HG03571 (cell line): ENCODE data around the gene MYRIP.

ENCODE experiments used
- ATAC-seq: cut with Tn5 transposase; IDR thresholded peaks from one replicate; pipeline ENCODE4 v1.9.1; 2021; ENCODE audit not compliant: unreplicated experiment

MYRIP gene

DNA sequence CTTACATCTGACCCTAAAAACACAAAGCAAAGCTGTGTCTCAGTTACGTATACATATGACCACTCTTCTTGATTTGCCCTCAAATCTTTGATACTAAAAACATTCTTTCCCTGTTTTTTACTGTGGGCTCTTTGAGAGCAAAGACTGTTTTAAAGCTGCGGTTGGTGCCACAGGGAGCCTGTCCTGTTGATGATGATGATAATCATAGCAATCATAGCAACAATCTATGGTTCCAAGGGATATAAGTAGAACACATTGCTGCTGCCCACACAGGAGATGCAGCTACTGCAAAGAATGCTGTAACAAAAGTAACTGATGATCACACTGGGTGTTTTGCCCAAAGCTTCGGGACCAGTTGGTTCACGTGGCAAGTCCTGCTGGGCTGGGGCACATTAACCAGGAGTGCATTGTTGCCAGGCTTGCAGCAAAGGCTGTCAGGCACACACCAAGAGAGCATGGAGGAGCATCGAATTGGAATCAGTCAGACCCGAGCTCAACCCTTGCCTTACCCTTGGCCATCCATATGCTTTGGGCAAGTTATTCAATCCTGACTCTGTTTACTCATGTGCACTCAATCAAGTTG lies 368.7 kb downstream of the MYRIP start:
- ATAC-seq, result no peak

DNA sequence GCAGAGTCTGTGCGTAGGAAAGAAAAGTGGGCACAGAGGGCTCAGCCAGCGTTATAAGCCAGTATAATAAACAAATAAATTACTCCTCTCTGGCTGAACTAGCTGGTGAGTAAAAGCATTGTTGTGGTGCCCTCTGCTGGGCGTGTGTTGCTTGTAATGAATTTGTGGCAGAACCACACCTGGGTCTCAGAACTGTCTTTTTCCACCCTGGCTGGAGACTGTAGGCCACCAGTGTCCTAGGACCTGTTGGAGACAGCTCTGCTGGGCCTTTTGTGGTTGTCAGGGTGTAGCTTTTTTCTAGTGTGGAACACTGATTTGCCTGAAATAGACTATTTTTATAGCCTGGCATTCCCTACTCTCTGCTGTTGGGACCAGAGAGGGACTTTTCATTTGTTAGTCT lies 369.6 kb downstream of the MYRIP start:
- ATAC-seq, result peak; percentile 57

DNA sequence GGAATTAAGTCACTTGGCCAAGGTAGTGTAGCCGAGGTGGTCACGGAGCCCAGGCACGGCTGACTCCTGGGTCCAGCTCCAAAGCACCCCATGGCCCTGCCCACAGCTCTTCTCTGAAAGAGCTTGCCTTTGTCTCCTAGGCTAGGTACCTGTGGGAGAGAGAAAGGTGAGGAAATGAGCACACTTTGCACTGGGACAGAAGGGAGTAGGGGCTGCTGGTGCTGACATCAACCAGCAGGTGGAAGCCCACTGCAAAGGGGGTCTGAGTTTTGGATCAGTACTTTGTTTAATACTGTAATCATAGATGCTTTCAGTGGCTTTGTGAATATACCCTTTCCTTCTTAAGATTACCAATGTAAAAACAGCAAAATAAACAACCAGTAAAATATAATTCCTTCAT lies 371.8 kb downstream of the MYRIP start:
- no peak for ATAC-seq

DNA sequence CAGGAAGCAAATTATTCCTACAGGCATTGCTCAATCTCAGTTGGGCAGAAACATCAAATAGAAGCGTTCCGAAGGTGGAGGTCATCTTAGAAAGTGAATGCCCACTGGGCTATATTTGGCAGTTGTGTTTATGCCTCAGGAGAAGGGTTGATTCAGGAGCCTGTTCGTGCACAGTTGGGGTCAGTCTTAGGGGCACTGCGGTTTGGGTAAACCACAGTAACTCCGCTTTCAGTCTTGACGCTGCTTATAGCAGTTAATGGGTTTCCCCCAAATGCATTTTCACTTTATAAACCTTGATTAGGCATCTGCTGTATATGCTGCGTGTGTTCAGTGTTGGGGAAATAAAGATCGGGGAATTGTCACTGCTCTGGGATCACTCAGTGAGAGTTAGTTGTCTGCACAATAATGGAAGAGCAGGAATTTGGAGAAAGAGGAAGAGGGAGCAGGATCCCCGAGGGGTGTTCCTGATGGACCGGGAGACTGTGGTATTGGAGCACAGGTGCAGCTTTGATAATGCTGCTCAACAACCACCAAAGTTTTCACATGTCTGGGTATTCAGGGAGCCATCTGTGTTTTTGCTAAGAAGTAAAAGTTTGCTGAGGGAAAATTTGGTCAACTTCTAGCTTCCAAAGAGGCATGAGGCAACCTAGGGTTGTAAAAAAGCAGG lies 375.8 kb downstream of the MYRIP start:
- peak; percentile 45 for ATAC-seq

DNA sequence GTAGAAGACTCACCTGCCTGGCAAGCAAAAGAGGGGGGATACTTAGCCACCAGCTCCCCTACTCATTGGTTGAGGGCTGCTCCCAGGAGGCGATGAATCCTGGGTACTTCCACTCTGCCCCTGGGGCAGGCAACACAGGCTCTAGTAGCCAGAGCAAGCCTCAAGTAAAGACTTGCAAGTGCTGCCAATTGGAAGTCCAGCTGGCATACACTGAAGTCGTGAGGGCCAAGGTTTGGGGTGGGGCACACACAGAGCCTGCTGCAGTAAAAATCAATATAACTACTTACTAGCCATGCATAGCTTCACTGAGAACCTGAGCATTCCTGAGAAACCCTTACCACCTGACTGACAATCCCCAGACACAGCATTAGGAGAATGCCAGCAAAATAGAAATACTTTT lies 377.1 kb downstream of the MYRIP start:
- no peak for ATAC-seq

- ATAC-seq, result peak; percentile 67
Observed at GRCh38 chr3:40187945-40188344, 378.5 kb downstream of the MYRIP start.

GRCh38 chr3:40189118-40189517 lies 379.7 kb downstream of the MYRIP start:
- ATAC-seq, result no peak

GRCh38 chr3:40190056-40190455 lies 380.6 kb downstream of the MYRIP start:
- ATAC-seq, result no peak

DNA sequence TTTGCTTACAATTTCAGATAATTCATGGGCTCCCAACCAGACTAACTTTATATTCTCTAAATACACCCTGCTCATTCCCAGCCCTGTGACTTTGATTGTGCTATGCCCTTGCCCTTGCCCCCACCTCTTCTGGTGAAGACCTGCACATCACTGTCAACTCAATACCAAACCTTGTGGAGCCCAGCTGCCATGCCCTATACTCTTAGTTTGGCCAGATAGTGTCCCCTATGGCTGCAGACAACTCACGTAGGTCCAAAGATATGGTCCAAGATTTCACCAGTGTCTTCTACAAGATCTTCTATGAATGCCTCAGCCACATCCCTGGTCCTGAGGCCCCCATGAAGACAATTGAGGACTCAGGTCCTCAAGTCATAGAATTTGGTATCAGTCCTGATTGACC lies 381.8 kb downstream of the MYRIP start:
- ATAC-seq, result no peak

DNA sequence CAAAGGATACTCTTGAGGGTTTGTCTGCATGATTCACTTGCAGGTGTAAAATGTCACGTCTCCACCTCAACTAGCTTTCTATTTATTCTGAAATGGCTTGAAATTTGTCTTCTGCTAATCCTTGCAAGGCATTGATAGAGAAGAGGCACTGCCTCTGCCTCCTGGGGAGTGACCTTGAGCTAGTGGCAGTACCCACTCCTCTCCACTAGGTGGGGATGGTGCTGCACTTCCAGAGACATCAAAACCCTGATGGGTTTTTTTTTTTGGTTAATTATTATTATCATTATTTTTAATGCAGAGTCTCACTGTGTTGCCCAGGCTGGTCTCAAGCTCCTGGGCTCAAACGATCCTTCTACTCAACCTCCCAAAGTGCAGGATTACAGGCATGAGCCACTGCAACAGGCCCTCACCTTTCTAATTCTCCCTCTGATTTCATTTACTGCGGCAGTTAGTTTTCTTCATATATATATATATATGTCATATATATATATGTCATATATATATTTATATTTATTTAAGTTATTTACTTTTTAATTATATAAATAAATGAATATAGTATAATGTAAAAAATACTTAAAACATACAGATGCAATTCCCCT lies 382.5 kb downstream of the MYRIP start:
- peak; percentile 67 for ATAC-seq

- no peak for ATAC-seq
Observed at GRCh38 chr3:40192628-40193027, 383.2 kb downstream of the MYRIP start.

DNA sequence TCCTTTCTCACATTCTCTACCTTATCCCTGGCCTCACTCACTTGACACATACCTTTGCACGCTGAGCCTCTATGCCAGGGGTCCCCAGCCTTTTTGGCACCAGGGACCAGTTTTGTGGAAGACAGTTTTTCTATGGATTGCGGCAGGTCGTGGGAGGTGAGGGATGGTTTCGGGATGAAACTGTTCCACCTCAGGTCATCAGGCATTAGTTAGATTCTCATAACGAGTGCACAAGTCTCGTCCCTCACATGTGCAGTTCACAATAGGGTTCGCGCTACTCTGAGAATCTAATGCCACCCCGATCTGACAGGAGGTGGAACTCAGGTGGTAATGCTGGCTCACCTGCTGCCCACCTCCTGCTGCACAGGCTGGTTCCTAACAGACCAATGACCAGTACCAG lies 387.6 kb downstream of the MYRIP start:
- ATAC-seq, result no peak

- no peak for ATAC-seq
Observed at GRCh38 chr3:40200692-40201316, 391.4 kb downstream of the MYRIP start.

- ATAC-seq, result no peak
Observed at GRCh38 chr3:40201770-40202169, 392.4 kb downstream of the MYRIP start.

- no peak for ATAC-seq
Observed at GRCh38 chr3:40206522-40206921, 397.1 kb downstream of the MYRIP start.

GRCh38 chr3:40207796-40208195 lies 398.4 kb downstream of the MYRIP start:
- no peak for ATAC-seq

DNA sequence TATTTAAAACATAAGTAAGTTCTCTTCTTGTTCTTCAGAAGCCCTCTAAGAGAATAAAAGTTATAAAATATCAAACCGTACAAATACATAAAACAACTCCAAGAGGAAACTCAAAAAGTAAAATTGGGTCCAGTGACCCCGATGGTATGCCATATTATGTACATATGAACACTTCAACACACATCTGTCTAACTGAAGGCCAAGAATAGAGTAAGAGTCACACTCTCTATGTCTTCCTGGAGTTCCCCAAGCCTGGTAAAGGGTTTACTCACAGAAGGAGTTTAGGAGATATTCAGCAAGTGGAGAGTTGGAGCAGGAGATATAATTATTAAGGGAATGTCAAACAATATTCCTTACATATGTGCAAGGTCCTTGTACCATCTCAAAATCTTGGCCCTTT lies 398.8 kb downstream of the MYRIP start:
- no peak for ATAC-seq

DNA sequence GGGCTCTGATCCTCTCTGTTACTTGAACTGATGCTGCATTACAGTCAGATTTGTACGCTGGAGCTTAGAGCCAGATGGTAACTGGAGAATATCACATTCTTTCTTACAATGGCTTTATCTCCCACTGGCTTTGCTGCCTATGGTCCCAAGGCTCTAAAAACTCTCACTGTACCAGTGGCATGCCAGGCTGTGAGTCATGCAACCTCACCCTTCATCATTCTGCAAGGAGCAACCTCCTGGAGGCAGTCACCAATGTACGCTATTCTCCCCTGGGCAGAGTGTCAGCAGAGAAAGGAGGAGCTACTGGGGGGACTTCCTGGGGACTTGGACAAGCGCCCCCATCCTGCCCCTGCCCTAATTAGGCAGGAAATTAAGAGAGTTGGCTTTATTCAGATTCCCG lies 402.2 kb downstream of the MYRIP start:
- ATAC-seq, result no peak

- no peak for ATAC-seq
Observed at GRCh38 chr3:40213556-40213955, 404.1 kb downstream of the MYRIP start.

GRCh38 chr3:40215015-40215414 lies 405.6 kb downstream of the MYRIP start:
- ATAC-seq, result no peak

DNA sequence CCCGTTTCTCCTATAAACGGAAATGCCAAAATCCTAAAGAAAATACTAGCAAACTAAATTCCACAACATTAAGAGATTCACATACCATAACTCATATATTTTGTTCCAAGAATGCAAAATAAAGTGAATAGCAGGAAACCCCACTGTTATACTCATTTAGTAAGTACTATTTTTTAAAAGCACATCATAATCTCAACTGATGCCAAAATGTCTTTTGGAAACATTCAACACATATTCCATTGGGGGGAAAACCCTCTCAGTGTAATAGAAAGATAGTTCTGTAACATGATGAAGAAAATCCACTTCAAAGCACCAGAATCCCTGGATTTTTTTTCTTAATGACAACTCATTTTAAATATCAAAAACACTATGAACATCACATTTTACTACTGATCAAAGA lies 407.1 kb downstream of the MYRIP start:
- no peak for ATAC-seq

DNA sequence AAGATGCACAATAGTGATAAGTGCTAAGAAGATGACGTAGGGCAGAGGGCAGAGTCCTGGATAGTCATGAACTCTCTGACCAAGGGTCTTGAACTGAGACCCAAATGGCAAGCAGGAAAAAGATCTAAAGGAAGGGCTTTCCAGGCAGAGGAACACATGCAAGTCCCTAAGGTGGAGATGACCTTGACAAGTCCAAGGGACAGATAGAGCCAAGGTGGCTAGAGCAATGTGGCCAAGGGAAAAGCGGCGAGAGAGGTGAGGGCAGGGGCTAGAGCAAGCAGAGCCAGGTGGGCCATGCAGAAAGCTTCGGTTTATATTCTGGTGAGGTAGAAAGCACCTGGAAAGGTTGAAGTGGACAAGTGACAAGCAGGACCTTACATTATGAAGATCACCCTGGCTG lies 414.4 kb downstream of the MYRIP start:
- no peak for ATAC-seq
